ENCODE measurements around the gene IQCN.

- no peak for TF ChIP-seq CTCF (conservative IDR thresholded peaks at IDR 0.05)
- no peak for TF ChIP-seq ZFX (IDR thresholded peaks at IDR 0.05)
Observed at GRCh38 chr19:18269070-18269723, 5.1 kb downstream of the IQCN start.

All from C4-2B (cell line).